Glutamatergic neuron (in vitro differentiated cells): Measurements from ENCODE around the gene ZCCHC7. TPM values are rescaled to one million over a fixed set of nuclear protein-coding genes. Genes with fewer than 3 reads are reported as not detected.
"Not testable (repeated sequence)": the region's sequence is repeated elsewhere in the genome, so short reads cannot be mapped to it uniquely, and the experiment has no call there.

Experiments
- DNase-seq: peaks from one replicate; pipeline ENCODE4 v3.0.0; 2022
- H3K27ac Mint-ChIP-seq: one replicate; pipeline ENCODE4 v1.8.0; 2020; ENCODE audit warnings: mild to moderate bottlenecking, mixed read lengths, inconsistent platforms; ENCODE audit not compliant: unreplicated experiment
- H3K27me3 Mint-ChIP-seq: one replicate; pipeline ENCODE4 v1.8.0; 2020; ENCODE audit warnings: mild to moderate bottlenecking, moderate library complexity, mixed read lengths, inconsistent platforms; ENCODE audit not compliant: unreplicated experiment
- H3K36me3 Mint-ChIP-seq: one replicate; pipeline ENCODE4 v1.8.0; 2020; ENCODE audit warnings: mild to moderate bottlenecking, mixed read lengths, inconsistent platforms; ENCODE audit not compliant: unreplicated experiment
- H3K4me1 Mint-ChIP-seq: one replicate; pipeline ENCODE4 v1.8.0; 2020; ENCODE audit warnings: mild to moderate bottlenecking, low read depth, mixed read lengths, inconsistent platforms; ENCODE audit not compliant: unreplicated experiment
- H3K4me3 Mint-ChIP-seq: one replicate; pipeline ENCODE4 v1.8.0; 2020; ENCODE audit warnings: mild to moderate bottlenecking, mixed read lengths, inconsistent platforms; ENCODE audit not compliant: unreplicated experiment
- H3K9me3 Mint-ChIP-seq: one replicate; pipeline ENCODE4 v1.8.0; 2020; ENCODE audit warnings: mild to moderate bottlenecking, moderate library complexity, mixed read lengths, inconsistent platforms; ENCODE audit not compliant: unreplicated experiment
- total RNA-seq: library from RNA; stranded (reverse); fragmentation: NEBNext Ultra II Directional; extraction: Animal tissue kit (Norgen Biotek cat#: 25700); gene quantifications from one replicate; pipeline ENCODE4 v1.2.1, GENCODE V29; 2021; ENCODE audit not compliant: unreplicated experiment
- TF ChIP-seq, protein P1 (sequence below): fragments of 200-600 bp; sonication (generic); IDR thresholded peaks from one replicate; pipeline ENCODE4 v1.5.0; 2021; ENCODE audit not compliant: partially characterized antibody, unreplicated experiment

ZCCHC7 gene
- total RNA-seq, 1 donor from 2014 or later = 31.1 TPM

DNA sequence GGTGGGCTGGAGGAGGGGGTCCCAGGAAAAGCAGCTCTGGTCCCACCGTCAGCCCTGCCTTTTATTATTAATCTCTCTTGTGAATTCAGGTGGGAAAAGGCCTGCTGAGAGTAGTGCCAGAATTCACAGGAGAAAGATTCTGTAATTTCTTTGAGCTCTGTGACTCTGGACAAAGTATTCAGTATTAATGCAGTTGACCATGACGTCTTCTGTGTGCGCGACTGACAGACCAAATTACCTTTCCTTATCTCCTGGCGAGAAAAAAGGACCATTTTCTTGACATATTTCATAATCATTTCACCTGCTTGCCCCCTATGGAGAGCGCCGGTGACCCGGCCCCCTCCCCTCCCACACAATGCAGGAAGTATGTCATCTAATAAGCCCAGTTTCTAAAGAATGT, 275.3 kb downstream of the ZCCHC7 start:
- peaks cover 14% of the 10 kb centered on the region for H3K9me3 Mint-ChIP-seq
- peaks cover 7% of the 10 kb centered on the region for H3K27me3 Mint-ChIP-seq
- H3K27ac Mint-ChIP-seq = peak overlapping the region; percentile 95
- peaks cover 20% of the 10 kb centered on the region for H3K4me1 Mint-ChIP-seq
- H3K36me3 Mint-ChIP-seq = no peaks in the 10 kb centered on the region
- DNase-seq = no peak
- TF ChIP-seq, protein P1, sequence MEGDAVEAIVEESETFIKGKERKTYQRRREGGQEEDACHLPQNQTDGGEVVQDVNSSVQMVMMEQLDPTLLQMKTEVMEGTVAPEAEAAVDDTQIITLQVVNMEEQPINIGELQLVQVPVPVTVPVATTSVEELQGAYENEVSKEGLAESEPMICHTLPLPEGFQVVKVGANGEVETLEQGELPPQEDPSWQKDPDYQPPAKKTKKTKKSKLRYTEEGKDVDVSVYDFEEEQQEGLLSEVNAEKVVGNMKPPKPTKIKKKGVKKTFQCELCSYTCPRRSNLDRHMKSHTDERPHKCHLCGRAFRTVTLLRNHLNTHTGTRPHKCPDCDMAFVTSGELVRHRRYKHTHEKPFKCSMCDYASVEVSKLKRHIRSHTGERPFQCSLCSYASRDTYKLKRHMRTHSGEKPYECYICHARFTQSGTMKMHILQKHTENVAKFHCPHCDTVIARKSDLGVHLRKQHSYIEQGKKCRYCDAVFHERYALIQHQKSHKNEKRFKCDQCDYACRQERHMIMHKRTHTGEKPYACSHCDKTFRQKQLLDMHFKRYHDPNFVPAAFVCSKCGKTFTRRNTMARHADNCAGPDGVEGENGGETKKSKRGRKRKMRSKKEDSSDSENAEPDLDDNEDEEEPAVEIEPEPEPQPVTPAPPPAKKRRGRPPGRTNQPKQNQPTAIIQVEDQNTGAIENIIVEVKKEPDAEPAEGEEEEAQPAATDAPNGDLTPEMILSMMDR = no peak
- H3K4me3 Mint-ChIP-seq = peak overlapping the region; percentile 66

GRCh38 chr9:37397948-37398347, 277.6 kb downstream of the ZCCHC7 start:
- not testable (repeated sequence) for H3K36me3 Mint-ChIP-seq, H3K27me3 Mint-ChIP-seq

DNA sequence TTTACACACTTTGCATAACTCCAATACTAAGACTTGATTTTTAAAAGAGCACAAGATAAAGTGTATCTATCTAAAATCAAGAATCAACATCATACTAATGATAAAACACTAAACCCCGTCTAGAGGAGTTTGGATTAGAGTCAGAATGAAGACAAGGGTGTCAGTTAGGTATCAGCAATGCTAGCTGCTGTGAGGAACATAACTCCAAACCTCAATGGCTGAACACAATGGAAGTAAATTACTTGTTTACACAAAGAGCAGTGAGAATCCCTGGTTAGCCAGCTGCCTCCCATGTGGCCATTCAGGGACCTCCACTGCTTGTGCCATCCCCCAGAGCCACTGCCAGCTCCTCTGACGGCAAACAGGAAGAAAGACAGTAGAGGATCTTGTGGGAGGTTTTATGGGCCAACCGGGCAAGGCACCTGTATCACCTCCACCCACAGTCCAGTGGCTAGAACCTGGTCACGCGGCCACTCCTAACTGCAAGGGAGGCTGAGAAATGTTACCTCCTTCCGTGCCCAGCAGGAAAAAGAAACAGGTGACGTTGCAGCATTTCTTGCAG, 278.2 kb downstream of the ZCCHC7 start:
- TF ChIP-seq, protein P1 = no peak
- H3K9me3 Mint-ChIP-seq = peaks cover 14% of the 10 kb centered on the region
- no peak overlapping the region for H3K4me3 Mint-ChIP-seq
- peaks cover 7% of the 10 kb centered on the region for H3K27me3 Mint-ChIP-seq
- no peak overlapping the region for H3K27ac Mint-ChIP-seq
- H3K4me1 Mint-ChIP-seq = peaks cover 20% of the 10 kb centered on the region
- H3K36me3 Mint-ChIP-seq = peaks cover 3% of the 10 kb centered on the region
- no peak for DNase-seq

More at GRCh38 chr9:37397948-37398347, 277.6 kb downstream of the ZCCHC7 start:
- DNase-seq, H3K4me3 Mint-ChIP-seq, H3K27ac Mint-ChIP-seq: not testable (repeated sequence)
- Mint-ChIP-seq H3K4me1 (peaks cover 20% of the 10 kb centered on the region), H3K9me3 (peaks cover 14% of the 10 kb centered on the region)

DNA sequence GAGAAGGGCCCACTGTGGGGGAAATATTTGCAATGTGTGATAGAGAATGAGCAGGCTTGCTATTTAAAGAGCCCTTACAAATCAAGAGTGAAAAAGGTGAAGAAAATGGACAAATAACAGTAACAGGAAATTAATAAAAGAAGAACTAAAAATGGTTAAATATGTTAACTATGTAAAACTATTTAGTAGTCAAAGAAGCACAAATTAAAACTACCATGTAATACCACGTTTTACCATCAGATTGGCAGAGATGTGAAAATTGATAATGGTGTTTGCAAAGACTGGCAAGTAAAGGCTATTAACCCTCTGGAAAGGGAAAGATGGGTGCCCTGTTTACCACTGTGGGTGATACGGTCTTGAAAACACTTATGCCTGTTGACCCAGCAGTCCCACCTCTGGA, 279.0 kb downstream of the ZCCHC7 start:
- Mint-ChIP-seq H3K36me3 (peaks cover 3% of the 10 kb centered on the region), H3K4me1 (peaks cover 18% of the 10 kb centered on the region), H3K27ac (no peak overlapping the region), H3K4me3 (no peak overlapping the region), H3K27me3 (peaks cover 7% of the 10 kb centered on the region), H3K9me3 (peaks cover 13% of the 10 kb centered on the region)
- TF ChIP-seq, protein P1 = no peak
- DNase-seq = no peak

DNA sequence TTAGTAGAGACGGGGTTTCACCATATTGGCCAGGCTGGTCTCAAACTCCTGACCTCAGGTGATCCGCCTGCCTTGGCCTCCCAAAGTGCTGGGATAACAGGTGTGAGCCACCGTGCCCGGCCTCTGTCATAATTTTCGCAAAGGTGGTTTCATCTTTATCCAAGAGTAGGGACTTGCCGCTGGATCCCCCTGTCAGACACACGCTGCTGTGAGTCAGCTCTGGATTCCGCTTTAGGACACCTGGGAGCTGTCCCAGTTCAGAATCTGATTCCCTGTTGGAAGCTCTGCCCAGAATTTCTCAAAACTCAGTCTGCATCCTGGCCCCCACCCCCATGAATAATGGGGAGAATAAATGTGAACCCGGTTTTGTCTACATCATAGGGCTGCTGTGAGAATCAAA, 284.2 kb downstream of the ZCCHC7 start:
- Mint-ChIP-seq H3K4me1 (no peaks in the 10 kb centered on the region), H3K4me3 (no peak overlapping the region), H3K27ac (no peak overlapping the region), H3K9me3 (no peaks in the 10 kb centered on the region), H3K27me3 (peaks cover 2% of the 10 kb centered on the region), H3K36me3 (peaks cover 3% of the 10 kb centered on the region)
- TF ChIP-seq, protein P1 = no peak
- DNase-seq = no peak

GRCh38 chr9:37405350-37405749, 285.0 kb downstream of the ZCCHC7 start:
- Mint-ChIP-seq H3K36me3 (peaks cover 3% of the 10 kb centered on the region), H3K9me3 (peaks cover 3% of the 10 kb centered on the region), H3K4me3 (no peak overlapping the region), H3K27me3 (peaks cover 4% of the 10 kb centered on the region), H3K4me1 (peaks cover 3% of the 10 kb centered on the region), H3K27ac (no peak overlapping the region)
- DNase-seq = no peak
- TF ChIP-seq, protein P1 = no peak
